GM12878 (cell line): ENCODE data around the gene HMCN2.

ENCODE experiments used
- CEBPB ChIP-seq, 2 experiments: fragments of 150-350 bp in 1 of 2; IDR thresholded peaks; 2 replicates each; pipeline ENCODE4 v1.6.1; 2012 to 2014; ENCODE audit warnings: low read depth in 2 of 2, low read length in 2 of 2, borderline replicate concordance in 1 of 2, inconsistent platforms in 1 of 2
- RFX5 ChIP-seq: IDR thresholded peaks from 2 replicates; pipeline ENCODE4 v1.6.1; 2011; ENCODE audit warnings: low read depth, low read length, improper control_type of control experiment
- YY1 ChIP-seq: IDR thresholded peaks from 2 replicates; pipeline ENCODE4 v1.6.1; 2011; ENCODE audit warnings: low read depth, mild to moderate bottlenecking, low read length

- TF ChIP-seq CEBPB (IDR thresholded peaks at IDR 0.05; ENCODE audit: borderline replicate concordance in 1 of 2, low read depth in 2 of 2, low read length in 2 of 2) = no peak
- TF ChIP-seq RFX5 = no peak
- no peak for TF ChIP-seq YY1
Observed at GRCh38 chr9:130450344-130451003, 184.9 kb downstream of the HMCN2 start.
